ENCODE data around the gene HOXA6.

HOXA6 gene

DNA sequence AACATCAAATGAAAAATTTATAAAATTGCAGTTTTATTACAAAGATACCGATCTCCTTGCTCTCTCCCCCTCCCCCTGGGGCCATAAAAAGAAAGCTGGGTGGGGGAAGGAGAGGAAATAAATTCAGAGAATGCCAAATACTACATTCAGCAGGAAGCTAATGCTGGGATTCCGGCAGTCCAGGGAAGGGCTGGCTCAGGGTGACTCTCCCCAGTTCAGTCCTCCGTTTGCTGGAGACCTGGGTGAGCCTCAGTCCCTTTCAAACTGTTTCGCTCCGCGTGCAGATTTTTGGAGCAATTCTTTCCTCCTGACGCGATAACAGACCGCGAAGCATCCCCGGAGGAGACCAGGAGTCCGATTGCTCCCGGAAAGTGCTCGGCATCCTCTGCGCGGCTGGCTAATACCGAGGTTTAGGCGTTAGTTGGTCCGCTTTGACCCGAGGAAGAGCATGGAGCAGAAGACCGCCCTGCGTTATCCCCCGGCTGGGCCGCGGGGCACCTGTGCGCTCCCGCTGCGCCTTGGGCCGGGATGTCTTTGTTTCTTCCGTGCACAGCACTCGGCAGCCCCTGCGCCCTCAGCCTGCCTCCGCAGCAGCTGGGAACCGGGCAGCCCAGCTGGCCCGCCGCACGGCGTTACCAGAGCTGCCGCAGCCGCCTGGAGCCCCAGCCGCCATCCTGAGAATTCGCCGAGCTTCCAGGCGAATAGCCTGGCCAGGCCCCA is 41.2 kb downstream of the HOXA6 start:
- Histone ChIP-seq H2AFZ (ENCODE audit: low read length) (no peak overlapping the region), H3K9me2 (ENCODE audit: low read depth, low read length) (no peaks in the 10 kb centered on the region), H3K79me2 (ENCODE audit: insufficient read depth, low read length) (no peaks in the 10 kb centered on the region), H3F3A (ENCODE audit: insufficient read depth, low read length) (no peaks in the 10 kb centered on the region), H3K9ac (ENCODE audit: low read length) (no peak overlapping the region), H3K4me1 (ENCODE audit: insufficient read depth, low read length, severe bottlenecking) (no peaks in the 10 kb centered on the region), H3K4me2 (ENCODE audit: low read length) (no peak overlapping the region), H3K4me3 (ENCODE audit: low read depth, low read length, poor library complexity, severe bottlenecking) (no peak overlapping the region), H3K9me3 (ENCODE audit: low read length) (no peaks in the 10 kb centered on the region), H3K27me3 (ENCODE audit: insufficient read depth, low read length) (peaks cover 6% of the 10 kb centered on the region; the same call in 1 of the 2 replicates), H3K36me3 (ENCODE audit: insufficient read depth, low read length) (no peaks in the 10 kb centered on the region; the same call in 1 of the 2 replicates), H4K20me1 (ENCODE audit: insufficient read depth, low read length) (no peaks in the 10 kb centered on the region), H3K27ac (ENCODE audit: low read depth, low read length, poor library complexity, severe bottlenecking) (no peak overlapping the region)
- no peak for TF ChIP-seq EZH2 (IDR thresholded peaks at IDR 0.05; ENCODE audit: borderline replicate concordance, low read length)
- TF ChIP-seq, protein P1, sequence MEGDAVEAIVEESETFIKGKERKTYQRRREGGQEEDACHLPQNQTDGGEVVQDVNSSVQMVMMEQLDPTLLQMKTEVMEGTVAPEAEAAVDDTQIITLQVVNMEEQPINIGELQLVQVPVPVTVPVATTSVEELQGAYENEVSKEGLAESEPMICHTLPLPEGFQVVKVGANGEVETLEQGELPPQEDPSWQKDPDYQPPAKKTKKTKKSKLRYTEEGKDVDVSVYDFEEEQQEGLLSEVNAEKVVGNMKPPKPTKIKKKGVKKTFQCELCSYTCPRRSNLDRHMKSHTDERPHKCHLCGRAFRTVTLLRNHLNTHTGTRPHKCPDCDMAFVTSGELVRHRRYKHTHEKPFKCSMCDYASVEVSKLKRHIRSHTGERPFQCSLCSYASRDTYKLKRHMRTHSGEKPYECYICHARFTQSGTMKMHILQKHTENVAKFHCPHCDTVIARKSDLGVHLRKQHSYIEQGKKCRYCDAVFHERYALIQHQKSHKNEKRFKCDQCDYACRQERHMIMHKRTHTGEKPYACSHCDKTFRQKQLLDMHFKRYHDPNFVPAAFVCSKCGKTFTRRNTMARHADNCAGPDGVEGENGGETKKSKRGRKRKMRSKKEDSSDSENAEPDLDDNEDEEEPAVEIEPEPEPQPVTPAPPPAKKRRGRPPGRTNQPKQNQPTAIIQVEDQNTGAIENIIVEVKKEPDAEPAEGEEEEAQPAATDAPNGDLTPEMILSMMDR (IDR thresholded peaks at IDR 0.05; ENCODE audit: low read length): no peak

DNA sequence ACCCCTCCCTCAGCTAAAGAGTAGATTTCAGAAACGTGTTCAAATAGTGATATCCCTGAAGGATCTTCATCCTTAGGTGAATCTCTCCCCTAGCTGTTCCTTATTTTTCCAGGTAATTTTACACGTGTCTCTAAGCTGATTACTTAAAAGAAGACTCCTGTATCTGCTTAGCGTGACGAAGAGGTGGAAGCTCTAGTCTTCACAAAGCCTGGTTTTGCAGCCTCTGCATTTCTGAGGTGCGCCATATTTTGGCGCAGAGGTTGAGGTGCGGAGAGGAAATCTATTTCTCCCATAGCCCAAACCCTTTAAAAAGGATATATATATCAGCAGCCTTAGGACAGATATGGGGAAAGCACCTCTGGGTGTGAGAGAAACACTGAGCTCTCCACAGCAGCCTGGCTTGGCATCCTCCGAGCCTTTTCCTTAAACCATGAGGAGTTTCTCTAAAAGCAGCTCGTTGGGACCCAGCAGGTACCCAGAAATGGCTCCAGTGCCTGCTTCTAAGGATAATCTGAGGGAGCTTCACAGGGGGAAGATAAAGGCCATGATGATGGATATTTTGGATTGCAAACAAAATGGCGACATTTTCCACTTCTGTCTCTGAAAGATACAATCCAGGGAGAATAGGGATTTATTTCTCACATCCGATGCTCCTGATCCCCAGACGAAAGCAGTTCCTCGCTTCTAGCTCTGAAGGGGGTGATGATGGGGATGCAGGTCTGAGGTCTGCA is 42.1 kb downstream of the HOXA6 start:
- Histone ChIP-seq H3K4me2 (ENCODE audit: low read length) (no peak overlapping the region), H3K9me2 (ENCODE audit: low read depth, low read length) (no peaks in the 10 kb centered on the region), H3K9me3 (ENCODE audit: low read length) (no peaks in the 10 kb centered on the region), H3K36me3 (ENCODE audit: insufficient read depth, low read length) (no peaks in the 10 kb centered on the region; the same call in 1 of the 2 replicates), H3K4me1 (ENCODE audit: insufficient read depth, low read length, severe bottlenecking) (no peaks in the 10 kb centered on the region), H3K79me2 (ENCODE audit: insufficient read depth, low read length) (no peaks in the 10 kb centered on the region), H3K27ac (ENCODE audit: low read depth, low read length, poor library complexity, severe bottlenecking) (no peak overlapping the region), H3K27me3 (ENCODE audit: insufficient read depth, low read length) (peaks cover 6% of the 10 kb centered on the region; the same call in 1 of the 2 replicates), H2AFZ (ENCODE audit: low read length) (no peak overlapping the region), H4K20me1 (ENCODE audit: insufficient read depth, low read length) (no peaks in the 10 kb centered on the region), H3K9ac (ENCODE audit: low read length) (no peak overlapping the region), H3F3A (ENCODE audit: insufficient read depth, low read length) (0 out of 2 replicates have a peak, but pooled peaks cover under 1% of the 10 kb centered on the region), H3K4me3 (ENCODE audit: low read depth, low read length, poor library complexity, severe bottlenecking) (no peak overlapping the region)
- no peak for TF ChIP-seq EZH2 (IDR thresholded peaks at IDR 0.05; ENCODE audit: borderline replicate concordance, low read length)
- TF ChIP-seq, protein P1 (IDR thresholded peaks at IDR 0.05; ENCODE audit: low read length): no peak

DNA sequence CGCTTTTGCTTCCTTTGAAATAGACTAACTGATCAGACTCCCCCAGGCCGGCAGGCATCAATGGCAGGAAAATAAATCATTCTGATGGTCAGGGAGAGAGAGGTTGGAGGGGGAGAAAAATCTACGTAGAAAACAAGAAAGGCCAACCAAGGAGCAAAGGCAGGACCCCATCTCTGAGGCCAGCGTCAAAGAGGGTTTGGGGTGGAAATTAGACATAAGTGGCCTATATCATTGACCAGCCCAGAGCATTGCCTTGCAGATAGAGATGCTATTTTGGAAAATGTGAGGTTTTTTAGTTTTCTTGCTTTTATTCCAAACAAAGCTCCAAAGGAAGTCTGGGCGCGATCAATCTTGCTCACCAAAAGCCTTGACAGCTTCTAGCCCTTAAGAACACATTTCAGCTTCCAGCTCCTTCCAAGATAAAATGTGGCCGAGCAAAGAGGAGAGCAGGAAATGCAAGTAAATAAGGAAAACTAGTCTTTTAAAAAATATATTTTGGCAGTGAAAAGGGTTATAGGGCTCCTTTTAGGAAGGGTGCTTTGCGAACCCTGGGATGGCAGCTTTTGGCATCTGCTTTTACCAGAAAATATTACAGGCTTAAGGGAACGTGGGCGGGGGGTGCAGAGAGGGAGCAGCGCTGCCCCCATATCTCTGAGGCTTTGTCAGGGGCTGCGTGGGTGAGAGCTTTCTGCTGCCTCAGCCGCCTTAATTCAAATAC is 43.1 kb downstream of the HOXA6 start:
- no peak overlapping the region for H3K9ac ChIP-seq (ENCODE audit: low read length)
- peaks cover 6% of the 10 kb centered on the region; the same call in 1 of the 2 replicates for H3K27me3 ChIP-seq (ENCODE audit: insufficient read depth, low read length)
- no peaks in the 10 kb centered on the region; the same call in 1 of the 2 replicates for H3K36me3 ChIP-seq (ENCODE audit: insufficient read depth, low read length)
- H3K4me1 ChIP-seq (ENCODE audit: insufficient read depth, low read length, severe bottlenecking): no peaks in the 10 kb centered on the region
- H3K4me3 ChIP-seq (ENCODE audit: low read depth, low read length, poor library complexity, severe bottlenecking): no peak overlapping the region
- no peak overlapping the region for H3K4me2 ChIP-seq (ENCODE audit: low read length)
- no peak overlapping the region for H3K27ac ChIP-seq (ENCODE audit: low read depth, low read length, poor library complexity, severe bottlenecking)
- no peaks in the 10 kb centered on the region for H3K9me2 ChIP-seq (ENCODE audit: low read depth, low read length)
- H4K20me1 ChIP-seq (ENCODE audit: insufficient read depth, low read length): no peaks in the 10 kb centered on the region
- H3K79me2 ChIP-seq (ENCODE audit: insufficient read depth, low read length): no peaks in the 10 kb centered on the region
- no peaks in the 10 kb centered on the region for H3K9me3 ChIP-seq (ENCODE audit: low read length)
- TF ChIP-seq, protein P1 (IDR thresholded peaks at IDR 0.05; ENCODE audit: low read length): no peak
- TF ChIP-seq EZH2 (IDR thresholded peaks at IDR 0.05; ENCODE audit: borderline replicate concordance, low read length): no peak
- no peak overlapping the region for H2AFZ ChIP-seq (ENCODE audit: low read length)
- H3F3A ChIP-seq (ENCODE audit: insufficient read depth, low read length): 0 out of 2 replicates have a peak, but pooled peaks cover 6% of the 10 kb centered on the region
